Type B pancreatic cell (in vitro differentiated cells): Measurements from ENCODE around the gene TMEM53. TPM values are rescaled to one million over a fixed set of nuclear protein-coding genes. Genes with fewer than 3 reads are reported as not detected.

ENCODE experiments used
- DNase-seq: peaks from one replicate; pipeline ENCODE4 v3.0.0; 2021; ENCODE audit warnings: mixed read lengths; ENCODE audit not compliant: unreplicated experiment; ENCODE audit errors: extremely low spot score
- H3K27ac Mint-ChIP-seq: 2 replicates; pipeline ENCODE4 v1.8.0; 2021; ENCODE audit warnings: mild to moderate bottlenecking, mixed read lengths
- H3K27me3 Mint-ChIP-seq: 2 replicates; pipeline ENCODE4 v1.8.0; 2021; ENCODE audit warnings: mixed read lengths
- H3K36me3 Mint-ChIP-seq: 2 replicates; pipeline ENCODE4 v1.8.0; 2021; ENCODE audit warnings: mixed read lengths
- H3K4me1 Mint-ChIP-seq: one replicate; pipeline ENCODE4 v1.8.0; 2021; ENCODE audit warnings: mixed read lengths; ENCODE audit not compliant: unreplicated experiment
- H3K4me3 Mint-ChIP-seq: 2 replicates; pipeline ENCODE4 v1.8.0; 2021; ENCODE audit warnings: mild to moderate bottlenecking, mixed read lengths
- H3K9me3 Mint-ChIP-seq: 2 replicates; pipeline ENCODE4 v1.8.0; 2021; ENCODE audit warnings: mixed read lengths
- total RNA-seq: library from RNA; stranded (reverse); gene quantifications from 2 replicates; pipeline ENCODE4 v1.2.1, GENCODE V29; 2021; ENCODE audit warnings: low replicate concordance
- TF ChIP-seq, protein P1 (sequence below): fragments of 200-600 bp; sonication (generic); conservative IDR thresholded peaks from 2 replicates; pipeline ENCODE4 v1.5.0; 2021; ENCODE audit warnings: antibody characterized with exemption, mild to moderate bottlenecking

Gene TMEM53
- total RNA-seq, 1 donor from 2014 or later: 6.6 TPM

- TF ChIP-seq, protein P1, sequence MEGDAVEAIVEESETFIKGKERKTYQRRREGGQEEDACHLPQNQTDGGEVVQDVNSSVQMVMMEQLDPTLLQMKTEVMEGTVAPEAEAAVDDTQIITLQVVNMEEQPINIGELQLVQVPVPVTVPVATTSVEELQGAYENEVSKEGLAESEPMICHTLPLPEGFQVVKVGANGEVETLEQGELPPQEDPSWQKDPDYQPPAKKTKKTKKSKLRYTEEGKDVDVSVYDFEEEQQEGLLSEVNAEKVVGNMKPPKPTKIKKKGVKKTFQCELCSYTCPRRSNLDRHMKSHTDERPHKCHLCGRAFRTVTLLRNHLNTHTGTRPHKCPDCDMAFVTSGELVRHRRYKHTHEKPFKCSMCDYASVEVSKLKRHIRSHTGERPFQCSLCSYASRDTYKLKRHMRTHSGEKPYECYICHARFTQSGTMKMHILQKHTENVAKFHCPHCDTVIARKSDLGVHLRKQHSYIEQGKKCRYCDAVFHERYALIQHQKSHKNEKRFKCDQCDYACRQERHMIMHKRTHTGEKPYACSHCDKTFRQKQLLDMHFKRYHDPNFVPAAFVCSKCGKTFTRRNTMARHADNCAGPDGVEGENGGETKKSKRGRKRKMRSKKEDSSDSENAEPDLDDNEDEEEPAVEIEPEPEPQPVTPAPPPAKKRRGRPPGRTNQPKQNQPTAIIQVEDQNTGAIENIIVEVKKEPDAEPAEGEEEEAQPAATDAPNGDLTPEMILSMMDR: no peak
- no peak overlapping the region for H3K4me3 Mint-ChIP-seq
- H3K36me3 Mint-ChIP-seq: peaks cover 4% of the 10 kb centered on the region
- peak overlapping the region; percentile 42 for H3K27ac Mint-ChIP-seq
- H3K9me3 Mint-ChIP-seq: peaks cover 4% of the 10 kb centered on the region
- H3K4me1 Mint-ChIP-seq: peaks cover 6% of the 10 kb centered on the region
- no peak for DNase-seq
- H3K27me3 Mint-ChIP-seq: peaks cover 8% of the 10 kb centered on the region
Measured at GRCh38 chr1:44714532-44714931, 40.3 kb upstream of the TMEM53 start.

GRCh38 chr1:44713321-44713781 is 39.1 kb upstream of the TMEM53 start:
- Mint-ChIP-seq H3K27ac (no peak overlapping the region), H3K4me3 (no peak overlapping the region), H3K4me1 (peaks cover 9% of the 10 kb centered on the region), H3K36me3 (peaks cover 10% of the 10 kb centered on the region), H3K27me3 (peaks cover 13% of the 10 kb centered on the region), H3K9me3 (peaks cover 11% of the 10 kb centered on the region)
- no peak for DNase-seq
- TF ChIP-seq, protein P1: no peak

DNA sequence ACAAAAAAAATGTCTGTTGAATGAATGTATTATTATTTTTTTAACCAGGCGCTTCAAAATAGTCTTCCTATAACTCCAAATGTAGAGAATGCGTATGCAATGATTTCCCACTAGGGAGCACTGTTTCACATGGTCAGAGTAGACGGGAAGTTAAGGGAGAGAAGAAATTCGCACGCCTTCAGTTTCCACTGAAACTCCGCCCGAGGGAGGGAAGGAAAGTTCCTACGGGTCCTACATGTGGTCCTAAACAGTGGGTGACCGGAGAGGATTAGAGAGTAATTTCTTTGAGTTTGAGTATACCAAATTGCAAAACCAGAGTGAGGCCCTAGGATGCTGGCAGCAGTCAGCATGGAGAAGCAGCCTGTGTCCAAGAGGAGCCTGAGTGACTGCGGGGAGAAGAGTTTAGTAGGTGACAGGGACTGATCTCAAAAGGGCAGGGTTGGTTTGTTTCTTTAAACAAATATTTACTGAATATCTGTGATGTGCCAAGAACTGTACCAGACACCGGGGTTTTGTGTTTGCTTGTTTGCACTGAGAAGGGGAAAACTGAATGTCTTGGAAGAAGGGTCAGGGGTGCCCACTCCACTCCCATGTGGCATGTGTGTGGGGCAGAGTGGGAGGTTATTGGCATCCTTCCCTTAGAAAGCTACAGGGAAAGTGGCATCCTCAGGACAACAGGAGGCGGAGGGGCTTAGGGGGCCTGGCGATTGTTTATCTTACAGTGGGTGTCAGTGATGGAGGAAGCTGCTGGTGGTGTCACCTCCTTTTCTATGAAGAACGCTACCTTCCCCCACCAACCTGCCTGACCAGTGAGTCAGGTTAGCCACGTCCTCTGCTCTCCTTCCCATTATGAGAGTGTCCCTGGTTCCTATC is 33.9 kb upstream of the TMEM53 start:
- Mint-ChIP-seq H3K36me3 (peaks cover 10% of the 10 kb centered on the region), H3K27me3 (peaks cover 23% of the 10 kb centered on the region), H3K27ac (no peak overlapping the region), H3K4me1 (peaks cover 10% of the 10 kb centered on the region), H3K4me3 (no peak overlapping the region), H3K9me3 (peaks cover 15% of the 10 kb centered on the region)
- DNase-seq: no peak
- TF ChIP-seq, protein P1: peak; percentile 58

GRCh38 chr1:44707112-44707881 is 33.0 kb upstream of the TMEM53 start:
- Mint-ChIP-seq H3K4me3 (no peak overlapping the region), H3K27me3 (peaks cover 23% of the 10 kb centered on the region), H3K27ac (no peak overlapping the region), H3K36me3 (peaks cover 10% of the 10 kb centered on the region), H3K4me1 (peaks cover 10% of the 10 kb centered on the region), H3K9me3 (peaks cover 15% of the 10 kb centered on the region)
- TF ChIP-seq, protein P1: no peak
- no peak for DNase-seq

- H3K27me3 Mint-ChIP-seq: peaks cover 19% of the 10 kb centered on the region
- peaks cover 15% of the 10 kb centered on the region for H3K4me1 Mint-ChIP-seq
- H3K36me3 Mint-ChIP-seq: peaks cover 10% of the 10 kb centered on the region
- H3K4me3 Mint-ChIP-seq: no peak overlapping the region
- H3K27ac Mint-ChIP-seq: no peak overlapping the region
- TF ChIP-seq, protein P1: no peak
- no peak for DNase-seq
- H3K9me3 Mint-ChIP-seq: peaks cover 15% of the 10 kb centered on the region
Measured at GRCh38 chr1:44705938-44706337, 31.7 kb upstream of the TMEM53 start.
